ENCODE results near the gene MORN1.

MORN1 gene

DNA sequence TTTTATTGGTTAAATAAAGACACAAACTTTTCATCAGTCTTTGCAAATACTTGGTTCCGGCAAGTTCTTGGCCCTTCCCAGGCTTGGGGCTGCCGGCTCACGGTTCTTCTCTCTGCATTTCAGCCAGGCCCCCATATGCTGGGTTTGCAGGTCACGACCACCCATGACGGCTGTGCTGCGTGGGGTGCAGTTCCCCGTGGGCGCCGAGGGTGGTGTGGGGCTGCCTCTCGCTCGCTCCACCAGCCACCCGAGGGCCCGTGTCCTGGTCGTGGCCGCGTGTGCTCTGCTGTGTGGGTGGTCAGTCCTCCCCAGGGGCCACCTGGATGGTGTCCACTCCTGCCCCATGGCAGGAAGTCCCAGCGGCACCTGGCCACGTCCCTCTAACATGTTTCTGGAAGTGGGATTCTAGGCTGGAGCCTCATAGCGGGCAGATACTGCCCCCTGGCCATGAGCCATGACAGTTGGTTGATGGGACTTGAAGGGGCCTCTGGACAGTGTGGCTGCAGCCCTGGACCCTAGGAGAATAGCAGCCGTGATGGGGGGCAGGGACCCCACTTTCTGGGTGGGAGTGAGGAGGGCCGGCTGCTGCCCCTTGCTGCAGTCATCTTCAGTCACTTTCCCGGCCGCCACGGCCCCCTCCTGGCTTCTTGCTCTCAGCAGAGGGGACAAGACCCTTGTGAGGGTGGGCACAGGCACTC, 117.0 kb downstream of the MORN1 start:
- H3K4me2 ChIP-seq (ENCODE audit: low read length) = no peak overlapping the region
- no peak overlapping the region for H2AFZ ChIP-seq (ENCODE audit: low read depth, low read length)
- H3K36me3 ChIP-seq (replicated peaks; ENCODE audit: low read depth, low read length) = peaks cover 5% of the 10 kb centered on the region
- no peaks in the 10 kb centered on the region for H3K4me1 ChIP-seq (ENCODE audit: low read length)
- H3K27me3 ChIP-seq (ENCODE audit: low read depth, low read length) = no peaks in the 10 kb centered on the region
- peaks cover 75% of the 10 kb centered on the region for H3K79me2 ChIP-seq (ENCODE audit: low read length)
- no peak for TF ChIP-seq EZH2phosphoT487 (IDR thresholded peaks at IDR 0.05; ENCODE audit: low read depth)
- TF ChIP-seq CTCF (IDR thresholded peaks at IDR 0.05; ENCODE audit: low read depth, low read length) = no peak
- no peak overlapping the region for H3K4me3 ChIP-seq (ENCODE audit: low read length)
- no peaks in the 10 kb centered on the region for H3K9me3 ChIP-seq (ENCODE audit: insufficient read depth, low read length)
- peaks cover 54% of the 10 kb centered on the region for H4K20me1 ChIP-seq (ENCODE audit: insufficient read depth, low read length)
- H3K27ac ChIP-seq (ENCODE audit: low read length) = no peak overlapping the region
- no peak overlapping the region for H3K9ac ChIP-seq (ENCODE audit: low read length)

DNA sequence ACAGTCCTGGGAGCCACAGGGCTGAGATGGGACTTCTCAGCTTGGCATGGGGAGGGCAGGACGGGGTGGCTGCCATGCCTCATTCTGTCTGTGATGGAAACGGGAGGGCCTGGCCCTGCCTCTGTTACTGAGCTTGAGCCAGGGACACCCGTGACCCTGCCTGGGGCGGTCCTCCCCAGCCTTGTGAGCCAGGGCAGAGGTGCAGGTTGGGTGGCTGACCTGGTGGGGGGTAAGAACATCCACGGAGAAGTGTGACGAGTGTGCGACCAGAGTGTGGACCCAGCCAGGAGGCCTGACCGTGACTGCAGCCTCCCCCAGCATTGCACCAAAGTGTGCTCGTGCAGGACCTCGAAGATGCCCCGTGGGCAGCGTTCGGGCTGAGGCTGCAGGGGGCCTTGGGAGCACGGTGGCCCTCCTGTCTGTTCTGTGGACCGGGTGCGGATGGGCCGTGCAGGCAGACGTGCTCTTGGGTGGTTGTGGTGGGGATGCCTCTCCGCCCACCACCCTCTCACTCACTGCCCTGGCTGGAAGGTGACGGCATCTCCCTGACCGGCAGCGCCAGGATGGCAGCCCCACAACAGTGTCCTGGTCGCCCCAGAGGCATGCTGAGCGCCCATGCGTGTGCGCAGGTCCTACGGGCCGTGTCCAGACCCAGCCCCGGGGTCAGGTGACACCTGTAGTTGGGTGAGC, 117.8 kb downstream of the MORN1 start:
- H3K4me1 ChIP-seq (ENCODE audit: low read length) = no peaks in the 10 kb centered on the region
- no peak overlapping the region for H3K27ac ChIP-seq (ENCODE audit: low read length)
- no peak overlapping the region for H3K4me2 ChIP-seq (ENCODE audit: low read length)
- H3K9me3 ChIP-seq (ENCODE audit: insufficient read depth, low read length) = no peaks in the 10 kb centered on the region
- H4K20me1 ChIP-seq (ENCODE audit: insufficient read depth, low read length) = peaks cover 58% of the 10 kb centered on the region
- no peak overlapping the region for H2AFZ ChIP-seq (ENCODE audit: low read depth, low read length)
- peaks cover 5% of the 10 kb centered on the region for H3K36me3 ChIP-seq (replicated peaks; ENCODE audit: low read depth, low read length)
- no peak for TF ChIP-seq CTCF (IDR thresholded peaks at IDR 0.05; ENCODE audit: low read depth, low read length)
- TF ChIP-seq EZH2phosphoT487 (IDR thresholded peaks at IDR 0.05; ENCODE audit: low read depth) = no peak
- no peak overlapping the region for H3K9ac ChIP-seq (ENCODE audit: low read length)
- peaks cover 82% of the 10 kb centered on the region for H3K79me2 ChIP-seq (ENCODE audit: low read length)
- no peak overlapping the region for H3K4me3 ChIP-seq (ENCODE audit: low read length)
- no peaks in the 10 kb centered on the region for H3K27me3 ChIP-seq (ENCODE audit: low read depth, low read length)

DNA sequence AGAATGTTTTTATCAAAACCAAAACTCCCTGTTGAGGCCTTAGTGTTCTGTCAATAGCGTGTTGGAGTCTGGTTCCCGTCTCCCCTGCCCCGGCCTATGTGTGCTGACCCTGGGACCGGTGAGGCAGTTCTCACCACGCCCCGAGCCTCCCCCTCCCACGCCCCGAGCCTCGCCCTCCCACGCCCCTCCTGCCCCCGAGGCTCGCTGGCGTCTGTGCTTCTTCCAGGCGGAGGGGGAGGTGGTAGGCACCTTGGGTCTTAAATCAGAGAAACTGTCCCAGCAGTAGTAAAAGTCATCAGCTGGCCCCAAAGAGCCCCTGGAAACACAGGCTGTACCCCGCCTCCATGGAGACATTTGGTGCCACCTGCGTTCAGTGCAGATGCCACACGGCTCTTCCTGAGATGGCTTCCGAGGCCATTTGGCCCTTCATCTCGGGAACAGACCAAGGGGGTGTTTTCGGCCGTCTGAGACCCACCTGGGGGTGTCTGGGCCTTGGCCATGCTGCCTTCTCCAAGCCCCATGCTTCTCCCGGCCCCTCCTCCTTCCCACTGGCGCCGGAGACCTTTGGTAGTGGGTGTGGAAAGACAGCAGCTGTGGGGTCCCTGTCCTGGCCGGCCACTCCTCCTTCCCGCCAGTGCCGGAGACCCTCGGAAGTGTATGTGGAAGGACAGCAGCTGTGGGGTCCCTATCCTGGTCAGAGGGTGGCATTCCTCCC, 118.5 kb downstream of the MORN1 start:
- Histone ChIP-seq H3K4me2 (ENCODE audit: low read length) (no peak overlapping the region), H4K20me1 (ENCODE audit: insufficient read depth, low read length) (peaks cover 65% of the 10 kb centered on the region), H3K9me3 (ENCODE audit: insufficient read depth, low read length) (no peaks in the 10 kb centered on the region), H3K27ac (ENCODE audit: low read length) (no peak overlapping the region), H3K4me3 (ENCODE audit: low read length) (no peak overlapping the region), H3K27me3 (ENCODE audit: low read depth, low read length) (no peaks in the 10 kb centered on the region), H3K79me2 (ENCODE audit: low read length) (peaks cover 83% of the 10 kb centered on the region), H3K36me3 (replicated peaks; ENCODE audit: low read depth, low read length) (peaks cover 3% of the 10 kb centered on the region), H3K4me1 (ENCODE audit: low read length) (no peaks in the 10 kb centered on the region), H2AFZ (ENCODE audit: low read depth, low read length) (no peak overlapping the region), H3K9ac (ENCODE audit: low read length) (no peak overlapping the region)
- TF ChIP-seq CTCF (IDR thresholded peaks at IDR 0.05; ENCODE audit: low read depth, low read length) (no peak), EZH2phosphoT487 (IDR thresholded peaks at IDR 0.05; ENCODE audit: low read depth) (no peak)

Measured in OCI-LY3 (cell line).